ENCODE results near the gene RNF180.
"Not testable (repeated sequence)": the region's sequence is repeated elsewhere in the genome, so short reads cannot be mapped to it uniquely, and the experiment has no call there.

The RNF180 gene

GRCh38 chr5:64180661-64181343, 15.2 kb downstream of the RNF180 start:
- DNase-seq, result no peak

- DNase-seq, result no peak
Observed at GRCh38 chr5:64181440-64181839, 15.8 kb downstream of the RNF180 start.

GRCh38 chr5:64183956-64184355, 18.3 kb downstream of the RNF180 start:
- DNase-seq, result no peak

GRCh38 chr5:64184832-64185231, 19.2 kb downstream of the RNF180 start:
- DNase-seq, result no peak

- no peak for DNase-seq
Observed at GRCh38 chr5:64188776-64189175, 23.1 kb downstream of the RNF180 start.

- DNase-seq, result no peak
Observed at GRCh38 chr5:64190562-64191306, 25.1 kb downstream of the RNF180 start.

- no peak for DNase-seq
Observed at GRCh38 chr5:64195981-64196380, 30.3 kb downstream of the RNF180 start.

GRCh38 chr5:64199425-64199824, 33.8 kb downstream of the RNF180 start:
- no peak for DNase-seq

GRCh38 chr5:64201996-64202395, 36.4 kb downstream of the RNF180 start:
- DNase-seq, result no peak

- DNase-seq, result no peak
Observed at GRCh38 chr5:64206653-64207052, 41.0 kb downstream of the RNF180 start.

- no peak for DNase-seq
Observed at GRCh38 chr5:64207978-64208377, 42.3 kb downstream of the RNF180 start.

GRCh38 chr5:64209353-64209752, 43.7 kb downstream of the RNF180 start:
- DNase-seq, result no peak

- no peak for DNase-seq
Observed at GRCh38 chr5:64210866-64211265, 45.2 kb downstream of the RNF180 start.

GRCh38 chr5:64213011-64213410, 47.4 kb downstream of the RNF180 start:
- no peak for DNase-seq

- no peak for DNase-seq
Observed at GRCh38 chr5:64213531-64213930, 47.9 kb downstream of the RNF180 start.

- DNase-seq, result no peak
Observed at GRCh38 chr5:64214132-64214531, 48.5 kb downstream of the RNF180 start.

GRCh38 chr5:64221911-64222310, 56.3 kb downstream of the RNF180 start:
- DNase-seq, result no peak

- DNase-seq, result not testable (repeated sequence)
Observed at GRCh38 chr5:64225286-64225981, 59.8 kb downstream of the RNF180 start.

GRCh38 chr5:64227131-64227537, 61.5 kb downstream of the RNF180 start:
- not testable (repeated sequence) for DNase-seq

GRCh38 chr5:64229163-64229774, 63.6 kb downstream of the RNF180 start:
- no peak for DNase-seq

- no peak for DNase-seq
Observed at GRCh38 chr5:64260756-64261155, 95.1 kb downstream of the RNF180 start.

- DNase-seq, result no peak
Observed at GRCh38 chr5:64269164-64269563, 103.5 kb downstream of the RNF180 start.

GRCh38 chr5:64273276-64273675, 107.6 kb downstream of the RNF180 start:
- no peak for DNase-seq

Measured in NCI-H446 treated with DMSO at 0.1 percent for 48 hours (cell line).